HEK293 (cell line): ENCODE results near the gene IL1R1.

ENCODE experiments used
- TCF7L2 ChIP-seq: IDR thresholded peaks from 2 replicates; pipeline ENCODE4 v1.6.1; 2011; ENCODE audit warnings: low read depth, mild to moderate bottlenecking, inconsistent platforms, low read length, moderate library complexity, borderline replicate concordance
- ZNF133 ChIP-seq: fragments of 450-650 bp; formaldehyde crosslinking; IDR thresholded peaks from 2 replicates; pipeline ENCODE4 v1.5.1; 2016; ENCODE audit warnings: missing biosample characterization, missing genetic modification characterization
- ZNF473 ChIP-seq: fragments of 450-650 bp; formaldehyde crosslinking; IDR thresholded peaks from 2 replicates; pipeline ENCODE4 v1.5.1; 2017; ENCODE audit warnings: missing biosample characterization, missing genetic modification characterization
- ZNF555 ChIP-seq: fragments of 450-650 bp; formaldehyde crosslinking; conservative IDR thresholded peaks from 2 replicates; pipeline ENCODE4 v1.5.1; 2017; ENCODE audit warnings: missing biosample characterization, mild to moderate bottlenecking, missing genetic modification characterization, inconsistent platforms
- ZNF660 ChIP-seq: fragments of 450-650 bp; IDR thresholded peaks from 2 replicates; pipeline ENCODE4 v1.5.1; 2018; ENCODE audit warnings: missing biosample characterization, mild to moderate bottlenecking, missing genetic modification characterization
- ZSCAN30 ChIP-seq: fragments of 450-650 bp; IDR thresholded peaks from 2 replicates; pipeline ENCODE4 v1.5.1; 2018; ENCODE audit warnings: missing biosample characterization, mild to moderate bottlenecking, missing genetic modification characterization, moderate library complexity
- TF ChIP-seq, protein P1 (sequence below): fragments of 450-650 bp; formaldehyde crosslinking; IDR thresholded peaks from 2 replicates; pipeline ENCODE4 v1.5.1; 2016; ENCODE audit warnings: missing biosample characterization, missing genetic modification characterization
- TF ChIP-seq, protein P2 (sequence below): fragments of 450-650 bp; formaldehyde crosslinking; IDR thresholded peaks from 2 replicates; pipeline ENCODE4 v1.5.1; 2016; ENCODE audit warnings: missing biosample characterization, missing genetic modification characterization
- TF ChIP-seq, protein P3 (sequence below): fragments of 450-650 bp; formaldehyde crosslinking; IDR thresholded peaks from 2 replicates; pipeline ENCODE4 v1.5.1; 2016; ENCODE audit warnings: missing biosample characterization, missing genetic modification characterization
- TF ChIP-seq, protein P4 (sequence below): fragments of 450-650 bp; formaldehyde crosslinking; IDR thresholded peaks from 2 replicates; pipeline ENCODE4 v1.5.1; 2017; ENCODE audit warnings: missing biosample characterization, missing genetic modification characterization
- TF ChIP-seq, protein P5 (sequence below): fragments of 450-650 bp; formaldehyde crosslinking; IDR thresholded peaks from 2 replicates; pipeline ENCODE4 v1.5.0; 2017; ENCODE audit warnings: missing biosample characterization, missing genetic modification characterization, borderline replicate concordance

DNA sequence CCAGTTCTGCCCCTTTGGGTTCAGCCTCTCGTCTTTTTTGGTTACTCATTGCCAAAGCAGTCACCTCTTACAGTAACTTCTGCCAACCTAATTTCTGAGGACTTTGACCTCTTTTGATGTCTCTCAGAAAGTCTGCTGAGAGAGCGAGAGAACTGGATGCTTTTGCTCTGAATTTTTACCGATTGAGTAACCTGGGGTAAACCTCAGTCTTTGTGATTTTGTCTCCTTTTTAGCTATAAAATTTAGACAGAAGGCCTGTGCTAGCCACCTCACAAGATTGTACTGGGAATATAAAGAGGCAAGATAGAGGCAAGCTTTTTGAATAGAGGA is 34.8 kb upstream of the IL1R1 start:
- TF ChIP-seq ZSCAN30 (no peak), ZNF660 (tag by site-specific recombination) (no peak), ZNF555 (tag by site-specific recombination) (no peak), ZNF133 (tag by site-specific recombination) (no peak), ZNF473 (no peak), TCF7L2 (no peak)
- TF ChIP-seq, protein P1, sequence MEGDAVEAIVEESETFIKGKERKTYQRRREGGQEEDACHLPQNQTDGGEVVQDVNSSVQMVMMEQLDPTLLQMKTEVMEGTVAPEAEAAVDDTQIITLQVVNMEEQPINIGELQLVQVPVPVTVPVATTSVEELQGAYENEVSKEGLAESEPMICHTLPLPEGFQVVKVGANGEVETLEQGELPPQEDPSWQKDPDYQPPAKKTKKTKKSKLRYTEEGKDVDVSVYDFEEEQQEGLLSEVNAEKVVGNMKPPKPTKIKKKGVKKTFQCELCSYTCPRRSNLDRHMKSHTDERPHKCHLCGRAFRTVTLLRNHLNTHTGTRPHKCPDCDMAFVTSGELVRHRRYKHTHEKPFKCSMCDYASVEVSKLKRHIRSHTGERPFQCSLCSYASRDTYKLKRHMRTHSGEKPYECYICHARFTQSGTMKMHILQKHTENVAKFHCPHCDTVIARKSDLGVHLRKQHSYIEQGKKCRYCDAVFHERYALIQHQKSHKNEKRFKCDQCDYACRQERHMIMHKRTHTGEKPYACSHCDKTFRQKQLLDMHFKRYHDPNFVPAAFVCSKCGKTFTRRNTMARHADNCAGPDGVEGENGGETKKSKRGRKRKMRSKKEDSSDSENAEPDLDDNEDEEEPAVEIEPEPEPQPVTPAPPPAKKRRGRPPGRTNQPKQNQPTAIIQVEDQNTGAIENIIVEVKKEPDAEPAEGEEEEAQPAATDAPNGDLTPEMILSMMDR (tag by site-specific recombination), result no peak
- TF ChIP-seq, protein P2, sequence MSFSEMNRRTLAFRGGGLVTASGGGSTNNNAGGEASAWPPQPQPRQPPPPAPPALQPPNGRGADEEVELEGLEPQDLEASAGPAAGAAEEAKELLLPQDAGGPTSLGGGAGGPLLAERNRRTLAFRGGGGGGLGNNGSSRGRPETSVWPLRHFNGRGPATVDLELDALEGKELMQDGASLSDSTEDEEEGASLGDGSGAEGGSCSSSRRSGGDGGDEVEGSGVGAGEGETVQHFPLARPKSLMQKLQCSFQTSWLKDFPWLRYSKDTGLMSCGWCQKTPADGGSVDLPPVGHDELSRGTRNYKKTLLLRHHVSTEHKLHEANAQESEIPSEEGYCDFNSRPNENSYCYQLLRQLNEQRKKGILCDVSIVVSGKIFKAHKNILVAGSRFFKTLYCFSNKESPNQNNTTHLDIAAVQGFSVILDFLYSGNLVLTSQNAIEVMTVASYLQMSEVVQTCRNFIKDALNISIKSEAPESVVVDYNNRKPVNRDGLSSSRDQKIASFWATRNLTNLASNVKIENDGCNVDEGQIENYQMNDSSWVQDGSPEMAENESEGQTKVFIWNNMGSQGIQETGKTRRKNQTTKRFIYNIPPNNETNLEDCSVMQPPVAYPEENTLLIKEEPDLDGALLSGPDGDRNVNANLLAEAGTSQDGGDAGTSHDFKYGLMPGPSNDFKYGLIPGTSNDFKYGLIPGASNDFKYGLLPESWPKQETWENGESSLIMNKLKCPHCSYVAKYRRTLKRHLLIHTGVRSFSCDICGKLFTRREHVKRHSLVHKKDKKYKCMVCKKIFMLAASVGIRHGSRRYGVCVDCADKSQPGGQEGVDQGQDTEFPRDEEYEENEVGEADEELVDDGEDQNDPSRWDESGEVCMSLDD (tag by site-specific recombination), result no peak
- TF ChIP-seq, protein P3, sequence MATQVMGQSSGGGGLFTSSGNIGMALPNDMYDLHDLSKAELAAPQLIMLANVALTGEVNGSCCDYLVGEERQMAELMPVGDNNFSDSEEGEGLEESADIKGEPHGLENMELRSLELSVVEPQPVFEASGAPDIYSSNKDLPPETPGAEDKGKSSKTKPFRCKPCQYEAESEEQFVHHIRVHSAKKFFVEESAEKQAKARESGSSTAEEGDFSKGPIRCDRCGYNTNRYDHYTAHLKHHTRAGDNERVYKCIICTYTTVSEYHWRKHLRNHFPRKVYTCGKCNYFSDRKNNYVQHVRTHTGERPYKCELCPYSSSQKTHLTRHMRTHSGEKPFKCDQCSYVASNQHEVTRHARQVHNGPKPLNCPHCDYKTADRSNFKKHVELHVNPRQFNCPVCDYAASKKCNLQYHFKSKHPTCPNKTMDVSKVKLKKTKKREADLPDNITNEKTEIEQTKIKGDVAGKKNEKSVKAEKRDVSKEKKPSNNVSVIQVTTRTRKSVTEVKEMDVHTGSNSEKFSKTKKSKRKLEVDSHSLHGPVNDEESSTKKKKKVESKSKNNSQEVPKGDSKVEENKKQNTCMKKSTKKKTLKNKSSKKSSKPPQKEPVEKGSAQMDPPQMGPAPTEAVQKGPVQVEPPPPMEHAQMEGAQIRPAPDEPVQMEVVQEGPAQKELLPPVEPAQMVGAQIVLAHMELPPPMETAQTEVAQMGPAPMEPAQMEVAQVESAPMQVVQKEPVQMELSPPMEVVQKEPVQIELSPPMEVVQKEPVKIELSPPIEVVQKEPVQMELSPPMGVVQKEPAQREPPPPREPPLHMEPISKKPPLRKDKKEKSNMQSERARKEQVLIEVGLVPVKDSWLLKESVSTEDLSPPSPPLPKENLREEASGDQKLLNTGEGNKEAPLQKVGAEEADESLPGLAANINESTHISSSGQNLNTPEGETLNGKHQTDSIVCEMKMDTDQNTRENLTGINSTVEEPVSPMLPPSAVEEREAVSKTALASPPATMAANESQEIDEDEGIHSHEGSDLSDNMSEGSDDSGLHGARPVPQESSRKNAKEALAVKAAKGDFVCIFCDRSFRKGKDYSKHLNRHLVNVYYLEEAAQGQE (tag by site-specific recombination), result no peak
- TF ChIP-seq, protein P4, sequence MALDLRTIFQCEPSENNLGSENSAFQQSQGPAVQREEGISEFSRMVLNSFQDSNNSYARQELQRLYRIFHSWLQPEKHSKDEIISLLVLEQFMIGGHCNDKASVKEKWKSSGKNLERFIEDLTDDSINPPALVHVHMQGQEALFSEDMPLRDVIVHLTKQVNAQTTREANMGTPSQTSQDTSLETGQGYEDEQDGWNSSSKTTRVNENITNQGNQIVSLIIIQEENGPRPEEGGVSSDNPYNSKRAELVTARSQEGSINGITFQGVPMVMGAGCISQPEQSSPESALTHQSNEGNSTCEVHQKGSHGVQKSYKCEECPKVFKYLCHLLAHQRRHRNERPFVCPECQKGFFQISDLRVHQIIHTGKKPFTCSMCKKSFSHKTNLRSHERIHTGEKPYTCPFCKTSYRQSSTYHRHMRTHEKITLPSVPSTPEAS (tag by site-specific recombination), result no peak
- TF ChIP-seq, protein P5, sequence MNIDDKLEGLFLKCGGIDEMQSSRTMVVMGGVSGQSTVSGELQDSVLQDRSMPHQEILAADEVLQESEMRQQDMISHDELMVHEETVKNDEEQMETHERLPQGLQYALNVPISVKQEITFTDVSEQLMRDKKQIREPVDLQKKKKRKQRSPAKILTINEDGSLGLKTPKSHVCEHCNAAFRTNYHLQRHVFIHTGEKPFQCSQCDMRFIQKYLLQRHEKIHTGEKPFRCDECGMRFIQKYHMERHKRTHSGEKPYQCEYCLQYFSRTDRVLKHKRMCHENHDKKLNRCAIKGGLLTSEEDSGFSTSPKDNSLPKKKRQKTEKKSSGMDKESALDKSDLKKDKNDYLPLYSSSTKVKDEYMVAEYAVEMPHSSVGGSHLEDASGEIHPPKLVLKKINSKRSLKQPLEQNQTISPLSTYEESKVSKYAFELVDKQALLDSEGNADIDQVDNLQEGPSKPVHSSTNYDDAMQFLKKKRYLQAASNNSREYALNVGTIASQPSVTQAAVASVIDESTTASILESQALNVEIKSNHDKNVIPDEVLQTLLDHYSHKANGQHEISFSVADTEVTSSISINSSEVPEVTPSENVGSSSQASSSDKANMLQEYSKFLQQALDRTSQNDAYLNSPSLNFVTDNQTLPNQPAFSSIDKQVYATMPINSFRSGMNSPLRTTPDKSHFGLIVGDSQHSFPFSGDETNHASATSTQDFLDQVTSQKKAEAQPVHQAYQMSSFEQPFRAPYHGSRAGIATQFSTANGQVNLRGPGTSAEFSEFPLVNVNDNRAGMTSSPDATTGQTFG, result no peak
